HFF-Myc (cell line): ENCODE measurements around the gene ZNF850.
"Not testable (repeated sequence)": the region's sequence is repeated elsewhere in the genome, so short reads cannot be mapped to it uniquely, and the experiment has no call there.

Experiments
- DNase-seq: peaks from one replicate; pipeline ENCODE4 v3.0.0-alpha.2; 2011; ENCODE audit warnings: low read depth; ENCODE audit errors: extremely low read depth
- H3K4me3 ChIP-seq: replicated peaks from 2 replicates; pipeline ENCODE4 v1.5.1; 2011; ENCODE audit warnings: low read depth, mild to moderate bottlenecking, control low read depth, low read length
- TF ChIP-seq, protein P1 (sequence below): IDR thresholded peaks from 2 replicates; pipeline ENCODE4 v1.5.1; 2012; ENCODE audit warnings: mild to moderate bottlenecking, low read depth, low read length, control low read depth; ENCODE audit errors: missing control alignments

Gene ZNF850

GRCh38 chr19:36748431-36749275 lies 24.0 kb downstream of the ZNF850 start:
- no peak overlapping the region for H3K4me3 ChIP-seq
- DNase-seq: no peak

DNA sequence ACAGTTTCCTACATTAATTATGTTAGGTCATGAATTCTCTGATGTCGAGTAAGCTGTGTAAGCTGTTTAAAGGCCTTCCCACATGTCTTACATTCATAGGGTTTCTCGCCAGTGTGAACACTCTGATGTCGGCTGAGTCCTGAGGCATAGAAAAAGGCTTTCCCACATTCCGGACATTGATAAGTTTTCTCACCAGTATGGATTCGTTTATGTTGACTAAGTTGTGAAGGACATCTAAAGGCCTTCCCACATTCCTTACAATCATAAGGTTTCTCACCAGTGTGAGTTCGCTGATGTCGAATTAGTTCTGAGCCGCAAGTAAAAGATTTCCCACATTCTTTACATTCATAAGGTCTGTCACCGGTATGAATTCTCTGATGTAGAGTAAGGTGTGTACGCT lies 24.9 kb downstream of the ZNF850 start:
- no peak for DNase-seq
- TF ChIP-seq, protein P1, sequence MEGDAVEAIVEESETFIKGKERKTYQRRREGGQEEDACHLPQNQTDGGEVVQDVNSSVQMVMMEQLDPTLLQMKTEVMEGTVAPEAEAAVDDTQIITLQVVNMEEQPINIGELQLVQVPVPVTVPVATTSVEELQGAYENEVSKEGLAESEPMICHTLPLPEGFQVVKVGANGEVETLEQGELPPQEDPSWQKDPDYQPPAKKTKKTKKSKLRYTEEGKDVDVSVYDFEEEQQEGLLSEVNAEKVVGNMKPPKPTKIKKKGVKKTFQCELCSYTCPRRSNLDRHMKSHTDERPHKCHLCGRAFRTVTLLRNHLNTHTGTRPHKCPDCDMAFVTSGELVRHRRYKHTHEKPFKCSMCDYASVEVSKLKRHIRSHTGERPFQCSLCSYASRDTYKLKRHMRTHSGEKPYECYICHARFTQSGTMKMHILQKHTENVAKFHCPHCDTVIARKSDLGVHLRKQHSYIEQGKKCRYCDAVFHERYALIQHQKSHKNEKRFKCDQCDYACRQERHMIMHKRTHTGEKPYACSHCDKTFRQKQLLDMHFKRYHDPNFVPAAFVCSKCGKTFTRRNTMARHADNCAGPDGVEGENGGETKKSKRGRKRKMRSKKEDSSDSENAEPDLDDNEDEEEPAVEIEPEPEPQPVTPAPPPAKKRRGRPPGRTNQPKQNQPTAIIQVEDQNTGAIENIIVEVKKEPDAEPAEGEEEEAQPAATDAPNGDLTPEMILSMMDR: no peak
- H3K4me3 ChIP-seq: no peak overlapping the region

More at GRCh38 chr19:36748431-36749275, 24.0 kb downstream of the ZNF850 start:
- TF ChIP-seq, protein P1: no peak

- TF ChIP-seq, protein P1: no peak
- no peak overlapping the region for H3K4me3 ChIP-seq
- DNase-seq: no peak
Observed at GRCh38 chr19:36745870-36746269, 26.7 kb downstream of the ZNF850 start.

- not testable (repeated sequence) for DNase-seq, H3K4me3 ChIP-seq
Observed at GRCh38 chr19:36736166-36736565, 36.4 kb downstream of the ZNF850 start.

- no peak overlapping the region for H3K4me3 ChIP-seq
- TF ChIP-seq, protein P1: no peak
- DNase-seq: no peak
Observed at GRCh38 chr19:36719687-36720556, 52.7 kb downstream of the ZNF850 start.

DNA sequence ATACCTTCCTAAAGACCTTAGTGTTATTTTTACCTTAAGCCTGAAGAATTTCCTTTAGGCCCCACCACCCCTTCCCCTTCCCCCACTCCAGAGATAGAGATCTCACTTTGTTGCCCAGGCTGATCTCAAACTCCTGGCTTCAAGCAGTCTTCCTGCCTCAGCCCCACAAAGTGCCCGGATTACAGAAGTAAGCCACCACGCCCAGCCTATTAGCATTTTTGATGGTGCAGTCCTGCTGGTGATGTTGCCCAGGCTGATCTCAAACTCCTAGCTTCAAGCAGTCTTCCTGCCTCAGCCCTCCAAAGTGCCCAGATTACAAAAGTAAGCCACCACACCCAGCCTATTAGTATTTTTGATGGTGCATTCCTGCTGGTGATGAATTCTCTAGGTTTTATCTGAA lies 63.2 kb downstream of the ZNF850 start:
- H3K4me3 ChIP-seq: no peak overlapping the region
- TF ChIP-seq, protein P1: no peak
- no peak for DNase-seq

GRCh38 chr19:36707134-36707533 lies 65.5 kb downstream of the ZNF850 start:
- DNase-seq: no peak
- H3K4me3 ChIP-seq: no peak overlapping the region
- TF ChIP-seq, protein P1: no peak
